AG04450 (cell line): ENCODE data around the gene GALNT6. TPM values are rescaled to one million over a fixed set of nuclear protein-coding genes. Genes with fewer than 3 reads are reported as not detected.

Experiments used
- CTCF ChIA-PET: fragments of 300-600, 350-600 bp; formaldehyde crosslinking; extraction: SDS; loops from one replicate; lab custom pipeline; 2022; ENCODE audit warnings: antibody characterized with exemption, inconsistent platforms; lab: Charles Lee
- POLR2A ChIA-PET: fragments of 350-600 bp; formaldehyde crosslinking; extraction: SDS; loops from one replicate; lab custom pipeline; 2021; ENCODE audit warnings: antibody characterized with exemption, inconsistent platforms; lab: Yijun Ruan, JAX
- DNase-seq: peaks from one replicate; pipeline ENCODE4 v3.0.0-alpha.2; 2011; ENCODE audit warnings: low read depth, low spot score
- H3K27ac ChIP-seq: one replicate; pipeline ENCODE4 v1.5.1; 2012; ENCODE audit warnings: low read depth, low read length, control low read depth
- H3K27me3 ChIP-seq: one replicate; pipeline ENCODE4 v1.6.0; 2012; ENCODE audit warnings: low read length; ENCODE audit not compliant: control insufficient read depth, insufficient read depth
- H3K4me3 ChIP-seq: 2 replicates; pipeline ENCODE4 v1.5.1; 2011; ENCODE audit warnings: mild to moderate bottlenecking, low read depth, low read length, control low read depth
- H3K9me3 ChIP-seq: 2 replicates; pipeline ENCODE4 v1.5.1; 2012; ENCODE audit warnings: low read length; ENCODE audit not compliant: control insufficient read depth, insufficient read depth
- CTCF ChIP-seq: IDR thresholded peaks from 2 replicates; pipeline ENCODE4 v1.5.1; 2011; ENCODE audit warnings: low read depth, low read length, control low read depth, inconsistent platforms
- polyA plus RNA-seq: library from polyadenylated mRNA; depleted of rRNA; stranded (reverse); fragments of >200 nt; gene quantifications from 2 replicates; pipeline ENCODE4 v1.2.3, GENCODE V29; 2011

Gene GALNT6
- polyA plus RNA-seq, 1 experiment, result 31.1 TPM

- POLR2A ChIA-PET, result no interaction called here
- TF ChIP-seq CTCF, result no peak
- DNase-seq, result no peak
- H3K27me3 ChIP-seq, result no peaks in the 10 kb centered on the region
- no peak overlapping the region for H3K4me3 ChIP-seq
- CTCF ChIA-PET, result interaction anchor here (1.2 to 3.3 kb wide), 2 partner anchors 11 to 21 kb away, joined by 5 to 13 read pairs; no protein-coding TSS in a partner anchor
- no peaks in the 10 kb centered on the region for H3K9me3 ChIP-seq
- no peak overlapping the region for H3K27ac ChIP-seq
Measured at GRCh38 chr12:51362307-51362706, 28.9 kb downstream of the GALNT6 start.

GRCh38 chr12:51361161-51362016 lies 29.8 kb downstream of the GALNT6 start:
- Histone ChIP-seq H3K4me3 (no peak overlapping the region), H3K27ac (no peak overlapping the region), H3K9me3 (no peaks in the 10 kb centered on the region), H3K27me3 (no peaks in the 10 kb centered on the region)
- POLR2A ChIA-PET, result interaction anchor here (1.2 kb wide), 1 partner anchor 12 kb away, joined by 4 read pairs; no protein-coding TSS in a partner anchor
- no peak for TF ChIP-seq CTCF
- DNase-seq, result no peak
- CTCF ChIA-PET, result interaction anchor here (1.1 to 3.3 kb wide), 3 partner anchors 10 to 20 kb away, joined by 3 to 13 read pairs (median 5); no protein-coding TSS in a partner anchor

- DNase-seq, result no peak
- TF ChIP-seq CTCF, result no peak
- no peaks in the 10 kb centered on the region for H3K27me3 ChIP-seq
- H3K9me3 ChIP-seq, result no peaks in the 10 kb centered on the region
- H3K4me3 ChIP-seq, result no peak overlapping the region
- ChIA-PET POLR2A (no interaction called here), CTCF (interaction anchor here (3.3 kb wide), 1 partner anchor 9 kb away, joined by 13 read pairs; no protein-coding TSS in a partner anchor)
- H3K27ac ChIP-seq, result no peak overlapping the region
Measured at GRCh38 chr12:51360315-51360714, 30.9 kb downstream of the GALNT6 start.

- no peak for DNase-seq
- POLR2A ChIA-PET, result no interaction called here
- Histone ChIP-seq H3K9me3 (no peaks in the 10 kb centered on the region), H3K27me3 (no peaks in the 10 kb centered on the region), H3K4me3 (no peak overlapping the region), H3K27ac (no peak overlapping the region)
- CTCF ChIA-PET, result interaction anchor here (3.3 kb wide), 1 partner anchor 9 kb away, joined by 13 read pairs; no protein-coding TSS in a partner anchor
- no peak for TF ChIP-seq CTCF
Measured at GRCh38 chr12:51359851-51360250, 31.4 kb downstream of the GALNT6 start.

GRCh38 chr12:51358496-51358895 lies 32.7 kb downstream of the GALNT6 start:
- CTCF ChIA-PET, result no interaction called here
- H3K27me3 ChIP-seq, result no peaks in the 10 kb centered on the region
- DNase-seq, result no peak
- H3K9me3 ChIP-seq, result no peaks in the 10 kb centered on the region
- no peak for TF ChIP-seq CTCF
- no peak overlapping the region for H3K4me3 ChIP-seq
- H3K27ac ChIP-seq, result no peak overlapping the region
- POLR2A ChIA-PET, result interaction anchor here (1.2 kb wide), 1 partner anchor 275 kb away, joined by 3 read pairs; no protein-coding TSS in a partner anchor
